Activated naive CD8-positive, alpha-beta T cell treated with anti-CD3 and anti-CD28 coated beads for 36 hours (primary cell): ENCODE data around the gene CHAF1B. TPM values are rescaled to one million over a fixed set of nuclear protein-coding genes. Genes with fewer than 3 reads are reported as not detected.

ENCODE experiments used
- DNase-seq: peaks from one replicate; pipeline ENCODE4 v3.0.0; 2021
- H3K27ac Mint-ChIP-seq: one replicate; pipeline ENCODE4 v1.8.0; 2022; ENCODE audit warnings: mild to moderate bottlenecking, moderate library complexity, mixed read lengths
- H3K27me3 Mint-ChIP-seq: one replicate; pipeline ENCODE4 v1.8.0; 2022; ENCODE audit warnings: mild to moderate bottlenecking, mixed read lengths
- H3K36me3 Mint-ChIP-seq: one replicate; pipeline ENCODE4 v1.8.0; 2021; ENCODE audit warnings: mild to moderate bottlenecking, mixed read lengths
- H3K4me1 Mint-ChIP-seq: one replicate; pipeline ENCODE4 v1.8.0; 2021; ENCODE audit warnings: mixed read lengths
- H3K4me3 Mint-ChIP-seq: one replicate; pipeline ENCODE4 v1.8.0; 2022; ENCODE audit warnings: mild to moderate bottlenecking, moderate library complexity, mixed read lengths
- H3K9me3 Mint-ChIP-seq: one replicate; pipeline ENCODE4 v1.8.0; 2022; ENCODE audit warnings: mixed read lengths
- total RNA-seq, 2 experiments: library from RNA; stranded (reverse); gene quantifications; one replicate each; pipeline ENCODE4 v1.2.3, GENCODE V29; 2021

Gene CHAF1B
- total RNA-seq, 2 experiments from 2014 or later, result 35.6 to 38.0 TPM

GRCh38 chr21:36402339-36402738 is 17.1 kb downstream of the CHAF1B start:
- no peak overlapping the region for H3K27ac Mint-ChIP-seq
- H3K36me3 Mint-ChIP-seq, result peaks cover 42% of the 10 kb centered on the region
- H3K9me3 Mint-ChIP-seq, result no peaks in the 10 kb centered on the region
- no peak for DNase-seq
- H3K4me3 Mint-ChIP-seq, result no peak overlapping the region
- H3K27me3 Mint-ChIP-seq, result no peaks in the 10 kb centered on the region
- H3K4me1 Mint-ChIP-seq, result no peaks in the 10 kb centered on the region

- no peak overlapping the region for H3K27ac Mint-ChIP-seq
- no peaks in the 10 kb centered on the region for H3K4me1 Mint-ChIP-seq
- no peak for DNase-seq
- peaks cover 41% of the 10 kb centered on the region for H3K36me3 Mint-ChIP-seq
- no peaks in the 10 kb centered on the region for H3K27me3 Mint-ChIP-seq
- no peaks in the 10 kb centered on the region for H3K9me3 Mint-ChIP-seq
- H3K4me3 Mint-ChIP-seq, result no peak overlapping the region
Measured at GRCh38 chr21:36403713-36404112, 18.5 kb downstream of the CHAF1B start.

DNA sequence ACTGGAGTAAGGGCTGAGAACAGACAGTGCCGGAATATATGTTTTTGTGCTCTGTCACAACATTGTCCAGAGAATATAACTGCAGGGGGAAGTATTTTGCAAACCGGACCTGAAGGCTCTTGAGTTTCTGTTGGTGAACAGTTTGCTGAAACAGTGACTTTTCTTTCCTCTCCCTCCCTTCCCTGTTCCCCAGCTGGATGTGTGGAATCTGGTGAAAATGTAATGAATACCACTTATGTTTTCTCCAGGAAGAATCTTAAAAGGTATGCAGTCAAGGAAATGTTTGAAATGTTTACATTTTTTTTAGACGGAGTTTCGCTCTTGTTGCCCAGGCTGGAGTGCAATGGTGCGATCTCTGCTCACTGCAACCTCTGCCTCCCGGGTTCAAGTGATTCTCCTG is 23.4 kb downstream of the CHAF1B start:
- H3K27me3 Mint-ChIP-seq, result no peaks in the 10 kb centered on the region

DNA sequence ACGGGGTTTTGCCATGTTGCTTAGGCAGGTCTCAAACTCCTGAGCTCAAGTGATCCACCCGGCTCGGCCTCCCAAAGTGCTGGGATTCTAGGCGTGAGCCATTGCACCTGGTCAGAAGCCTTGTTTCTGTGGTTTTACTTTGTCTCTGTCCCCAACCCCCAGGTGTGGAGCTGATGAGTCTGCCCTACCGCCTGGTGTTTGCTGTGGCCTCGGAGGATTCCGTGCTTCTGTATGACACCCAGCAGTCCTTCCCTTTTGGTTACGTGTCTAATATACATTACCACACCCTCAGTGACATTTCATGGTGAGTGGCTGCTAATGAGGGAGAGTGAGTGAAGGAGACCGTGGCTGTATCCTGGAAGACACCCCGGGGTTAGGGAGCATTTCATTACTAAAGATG is 26.1 kb downstream of the CHAF1B start:
- Mint-ChIP-seq H3K9me3 (no peaks in the 10 kb centered on the region), H3K27ac (no peak overlapping the region), H3K4me3 (no peak overlapping the region), H3K27me3 (no peaks in the 10 kb centered on the region), H3K4me1 (no peaks in the 10 kb centered on the region), H3K36me3 (peaks cover 31% of the 10 kb centered on the region)
- DNase-seq, result no peak

More for the DNA sequence above, 23.4 kb downstream of the CHAF1B start:
- no peak for DNase-seq
- Mint-ChIP-seq H3K27ac (no peak overlapping the region), H3K4me1 (no peaks in the 10 kb centered on the region), H3K36me3 (peaks cover 43% of the 10 kb centered on the region), H3K9me3 (no peaks in the 10 kb centered on the region), H3K4me3 (no peak overlapping the region)

GRCh38 chr21:36412916-36413315 is 27.7 kb downstream of the CHAF1B start:
- DNase-seq, result no peak
- H3K27ac Mint-ChIP-seq, result no peak overlapping the region
- no peaks in the 10 kb centered on the region for H3K9me3 Mint-ChIP-seq
- H3K36me3 Mint-ChIP-seq, result peaks cover 26% of the 10 kb centered on the region
- no peak overlapping the region for H3K4me3 Mint-ChIP-seq
- H3K27me3 Mint-ChIP-seq, result no peaks in the 10 kb centered on the region
- H3K4me1 Mint-ChIP-seq, result no peaks in the 10 kb centered on the region

DNA sequence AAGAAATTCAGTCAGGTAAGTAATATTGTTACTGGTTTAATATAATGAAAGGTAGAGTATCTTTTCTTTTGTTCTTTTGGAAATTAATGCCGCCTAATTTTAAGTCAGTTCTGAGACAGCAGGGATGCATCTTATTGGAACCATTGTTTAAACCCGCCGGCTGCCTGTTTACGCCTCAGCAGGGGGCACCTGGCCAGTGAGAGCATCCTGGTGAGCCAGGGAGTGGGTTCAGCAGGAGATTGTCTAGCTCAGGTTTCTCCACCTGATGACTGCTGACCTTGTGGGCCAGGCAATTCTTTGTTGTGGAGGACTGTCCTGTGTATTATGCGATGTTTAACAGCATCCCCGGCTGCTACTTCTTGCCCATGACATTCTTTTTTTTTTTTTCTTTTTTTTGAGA is 30.2 kb downstream of the CHAF1B start:
- H3K27ac Mint-ChIP-seq, result no peak overlapping the region
- DNase-seq, result no peak
- no peaks in the 10 kb centered on the region for H3K27me3 Mint-ChIP-seq
- H3K4me1 Mint-ChIP-seq, result no peaks in the 10 kb centered on the region
- H3K4me3 Mint-ChIP-seq, result no peak overlapping the region
- H3K9me3 Mint-ChIP-seq, result no peaks in the 10 kb centered on the region
- H3K36me3 Mint-ChIP-seq, result peaks cover 23% of the 10 kb centered on the region

DNA sequence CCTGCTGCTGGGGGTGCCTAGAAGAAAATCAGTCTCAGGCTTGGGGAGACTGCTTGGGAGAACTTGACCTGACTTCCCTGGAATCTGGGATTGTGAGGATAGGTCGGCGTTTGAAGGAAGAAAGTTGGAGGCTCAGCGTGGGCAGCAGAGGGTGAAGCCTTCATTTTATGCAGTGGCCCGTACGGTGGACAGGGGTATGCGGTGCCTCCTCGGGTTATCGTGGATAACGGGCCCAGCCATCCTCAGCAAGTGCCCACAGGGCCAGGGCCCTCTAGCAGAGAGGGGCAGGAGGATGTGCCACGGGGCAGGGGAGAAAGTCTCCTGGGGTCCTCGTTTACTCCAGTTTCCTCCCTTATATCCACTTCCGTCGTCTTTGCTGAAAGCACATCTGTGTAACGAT is 34.0 kb downstream of the CHAF1B start:
- Mint-ChIP-seq H3K27ac (no peak overlapping the region), H3K27me3 (no peaks in the 10 kb centered on the region), H3K4me1 (no peaks in the 10 kb centered on the region), H3K4me3 (no peak overlapping the region), H3K9me3 (no peaks in the 10 kb centered on the region), H3K36me3 (peaks cover 11% of the 10 kb centered on the region)
- DNase-seq, result no peak

DNA sequence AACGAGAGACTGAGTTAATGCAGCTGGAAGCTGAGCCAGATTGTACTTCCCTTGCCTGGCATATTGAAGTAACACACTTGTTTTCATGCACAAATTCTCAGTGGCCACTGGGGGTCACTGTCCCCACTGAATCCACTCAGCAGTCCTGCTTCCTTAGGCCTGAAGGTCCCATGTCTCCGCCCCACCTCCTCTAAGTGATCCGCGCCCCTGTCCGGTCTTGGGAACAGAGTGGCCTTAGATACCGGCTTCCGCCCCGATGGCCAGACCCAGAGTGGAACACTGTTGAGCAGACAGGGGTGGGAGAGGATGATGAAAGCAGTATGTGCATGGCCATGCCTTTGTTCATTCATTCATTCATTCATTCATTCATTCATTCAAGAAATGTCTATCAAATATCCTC is 34.8 kb downstream of the CHAF1B start:
- Mint-ChIP-seq H3K4me1 (no peaks in the 10 kb centered on the region), H3K27ac (no peak overlapping the region), H3K9me3 (no peaks in the 10 kb centered on the region), H3K4me3 (no peak overlapping the region), H3K36me3 (peaks cover 11% of the 10 kb centered on the region), H3K27me3 (no peaks in the 10 kb centered on the region)
- peak; percentile 44 for DNase-seq

GRCh38 chr21:36420571-36421339 is 35.6 kb downstream of the CHAF1B start:
- Mint-ChIP-seq H3K4me3 (no peak overlapping the region), H3K9me3 (no peaks in the 10 kb centered on the region), H3K27me3 (no peaks in the 10 kb centered on the region), H3K4me1 (no peaks in the 10 kb centered on the region), H3K27ac (no peak overlapping the region), H3K36me3 (peaks cover 11% of the 10 kb centered on the region)
- DNase-seq, result no peak

- Mint-ChIP-seq H3K4me1 (no peaks in the 10 kb centered on the region), H3K27ac (no peak overlapping the region), H3K27me3 (no peaks in the 10 kb centered on the region), H3K4me3 (no peak overlapping the region), H3K36me3 (peaks cover 7% of the 10 kb centered on the region), H3K9me3 (no peaks in the 10 kb centered on the region)
- peak; percentile 23 for DNase-seq
Measured at GRCh38 chr21:36422279-36423098, 37.3 kb downstream of the CHAF1B start.

DNA sequence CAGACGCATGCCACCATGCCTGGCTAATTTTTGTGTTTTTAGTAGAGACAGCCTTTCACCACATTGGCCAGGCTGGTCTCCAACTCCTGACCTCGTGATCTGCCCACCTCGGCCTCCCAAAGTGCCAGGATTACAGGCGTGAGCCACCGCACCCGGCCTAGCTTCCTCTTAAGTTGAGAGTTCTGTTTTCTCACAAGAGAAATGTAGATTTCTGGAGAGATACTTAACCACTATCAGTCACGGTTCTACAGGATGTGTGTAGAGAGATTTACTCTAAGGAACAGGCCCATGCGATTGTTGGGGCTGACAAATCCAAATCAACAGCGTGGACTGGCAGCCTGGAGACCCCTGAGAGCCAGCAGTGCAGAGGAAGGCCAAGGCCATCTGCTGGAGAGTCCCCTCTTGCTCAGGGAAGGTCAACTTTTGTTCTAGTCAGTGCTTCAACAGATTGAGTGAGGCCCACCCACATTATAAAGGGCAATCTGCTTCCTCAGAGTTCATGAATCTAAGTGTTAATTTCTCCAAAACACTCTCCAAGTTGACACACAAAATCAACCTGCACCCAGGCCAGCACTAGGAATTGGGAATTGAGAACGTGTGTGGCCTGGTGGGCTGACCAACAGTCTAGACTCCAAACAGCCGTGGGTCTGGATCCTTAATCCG is 38.7 kb downstream of the CHAF1B start:
- DNase-seq, result no peak
- Mint-ChIP-seq H3K9me3 (no peaks in the 10 kb centered on the region), H3K4me3 (no peak overlapping the region), H3K27ac (no peak overlapping the region), H3K36me3 (peaks cover 3% of the 10 kb centered on the region), H3K4me1 (peaks cover 4% of the 10 kb centered on the region), H3K27me3 (no peaks in the 10 kb centered on the region)

- Mint-ChIP-seq H3K27me3 (no peaks in the 10 kb centered on the region), H3K4me1 (peaks cover 5% of the 10 kb centered on the region), H3K4me3 (no peak overlapping the region), H3K27ac (no peak overlapping the region), H3K9me3 (no peaks in the 10 kb centered on the region), H3K36me3 (peaks cover 3% of the 10 kb centered on the region)
- no peak for DNase-seq
Measured at GRCh38 chr21:36424592-36424991, 39.4 kb downstream of the CHAF1B start.

DNA sequence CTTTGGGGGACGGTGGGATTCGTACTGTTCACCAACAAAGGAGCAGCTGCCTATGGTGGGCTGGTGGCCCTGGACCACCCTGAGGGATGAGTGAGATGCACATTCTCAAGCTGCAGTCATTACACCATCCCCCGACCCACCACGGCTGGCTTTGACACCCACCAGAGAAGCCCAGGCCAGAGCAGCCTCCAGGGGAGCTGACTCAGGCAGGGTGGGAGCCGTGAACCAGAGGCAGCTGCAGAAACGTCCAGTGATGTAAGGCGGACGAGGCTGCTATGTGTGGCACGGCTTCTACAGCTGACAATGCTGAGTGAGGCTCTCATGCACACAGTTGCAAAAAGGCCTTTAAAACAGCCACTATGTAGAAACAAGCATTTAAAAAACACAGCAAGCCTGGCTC is 40.1 kb downstream of the CHAF1B start:
- Mint-ChIP-seq H3K36me3 (peaks cover 3% of the 10 kb centered on the region), H3K9me3 (no peaks in the 10 kb centered on the region), H3K4me3 (no peak overlapping the region), H3K27me3 (peaks cover 3% of the 10 kb centered on the region), H3K4me1 (peaks cover 10% of the 10 kb centered on the region), H3K27ac (no peak overlapping the region)
- no peak for DNase-seq

DNA sequence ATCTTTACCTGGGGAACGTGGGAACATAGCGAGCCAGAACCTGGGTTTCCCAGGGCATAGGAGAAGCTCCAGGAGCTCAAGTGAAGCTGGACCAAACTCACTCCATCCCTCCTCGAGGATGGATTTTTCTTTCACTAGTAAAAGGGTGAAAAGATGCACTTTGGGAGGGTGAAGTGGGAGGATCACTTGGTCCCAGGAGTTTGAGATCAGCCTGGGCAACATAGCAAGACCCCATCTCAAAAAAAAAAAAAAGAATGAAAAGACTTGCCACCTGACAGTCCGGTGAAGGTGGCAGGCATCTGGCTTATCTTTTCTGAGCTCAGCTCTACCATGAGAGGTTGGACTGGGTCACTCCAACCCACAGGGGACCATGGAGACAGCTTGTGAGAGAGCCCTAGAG is 42.3 kb downstream of the CHAF1B start:
- DNase-seq, result no peak
- no peaks in the 10 kb centered on the region for H3K9me3 Mint-ChIP-seq
- peaks cover 3% of the 10 kb centered on the region for H3K36me3 Mint-ChIP-seq
- no peak overlapping the region for H3K4me3 Mint-ChIP-seq
- no peak overlapping the region for H3K27ac Mint-ChIP-seq
- H3K4me1 Mint-ChIP-seq, result peaks cover 18% of the 10 kb centered on the region
- H3K27me3 Mint-ChIP-seq, result peaks cover 23% of the 10 kb centered on the region

DNA sequence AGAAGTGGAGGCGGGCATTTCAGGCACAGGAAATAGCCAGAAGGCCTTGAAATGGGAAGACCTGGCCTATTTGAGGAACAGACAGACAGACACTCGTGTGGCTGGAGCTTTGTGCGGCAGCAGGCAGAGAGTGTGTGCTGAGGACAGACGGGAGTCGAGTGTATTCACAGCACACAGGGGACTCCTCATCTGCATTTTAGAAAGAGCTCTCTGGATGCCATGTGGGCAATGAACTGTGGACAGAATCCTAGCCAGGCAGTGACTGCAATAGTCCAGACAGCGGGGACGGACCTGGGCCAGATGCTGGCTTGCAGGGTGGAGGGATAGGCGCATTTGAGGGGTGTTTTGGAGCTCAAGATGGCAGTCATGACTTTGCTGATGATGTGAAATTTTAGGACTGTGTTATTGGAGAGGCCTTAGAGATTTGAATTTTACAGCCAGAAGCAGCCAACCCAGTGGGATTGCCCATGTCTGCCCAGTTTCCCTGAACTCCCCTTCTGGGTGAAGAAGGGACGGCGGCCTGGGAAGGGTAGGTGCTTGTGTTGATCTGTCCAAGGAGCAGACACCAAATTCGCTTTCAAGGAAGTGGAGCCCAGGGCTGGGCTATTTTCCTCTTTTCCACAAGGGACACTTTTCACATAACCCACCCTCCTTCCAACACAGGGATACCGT is 43.7 kb downstream of the CHAF1B start:
- DNase-seq, result no peak
- Mint-ChIP-seq H3K36me3 (peaks cover 2% of the 10 kb centered on the region), H3K4me1 (peaks cover 18% of the 10 kb centered on the region), H3K4me3 (peak overlapping the region; percentile 1), H3K27me3 (peaks cover 31% of the 10 kb centered on the region), H3K9me3 (no peaks in the 10 kb centered on the region), H3K27ac (peak overlapping the region; percentile 75)
